Muscle layer of duodenum (tissue), 2 donors: Measurements from ENCODE around the gene SYNRG.

ENCODE experiments used
- H3K27ac ChIP-seq: one replicate; pipeline ENCODE4 v1.7.0; 2013; ENCODE audit warnings: mild to moderate bottlenecking, low read length
- H3K27me3 ChIP-seq: one replicate; pipeline ENCODE4 v1.7.0; 2013; ENCODE audit warnings: low read depth, mild to moderate bottlenecking, control low read depth, low read length
- H3K36me3 ChIP-seq, 2 donors: one replicate each; pipeline ENCODE4 v1.7.0; 2013; ENCODE audit warnings: low read length in 2 of 2, control low read depth in 1 of 2, mild to moderate bottlenecking in 1 of 2; ENCODE audit not compliant: insufficient read depth in 2 of 2, control insufficient read depth in 1 of 2
- H3K4me1 ChIP-seq, 2 donors: one replicate each; pipeline ENCODE4 v1.7.0; 2013; ENCODE audit warnings: low read length in 2 of 2, mild to moderate bottlenecking in 2 of 2, control low read depth in 1 of 2, moderate library complexity in 1 of 2; ENCODE audit not compliant: insufficient read depth in 2 of 2, control insufficient read depth in 1 of 2
- H3K4me3 ChIP-seq, 2 donors: one replicate each; pipeline ENCODE4 v1.7.0; 2013; ENCODE audit warnings: low read length in 2 of 2, low read depth in 1 of 2, mild to moderate bottlenecking in 1 of 2
- H3K9me3 ChIP-seq, 2 donors: one replicate each; pipeline ENCODE4 v1.7.0; 2013; ENCODE audit warnings: low read length in 2 of 2, control low read depth in 1 of 2, mild to moderate bottlenecking in 1 of 2; ENCODE audit not compliant: control insufficient read depth in 1 of 2
- donor health status: healthy.

The SYNRG gene

GRCh38 chr17:37558299-37558698, 50.9 kb downstream of the SYNRG start:
- Histone ChIP-seq H3K27ac (no peak overlapping the region), H3K36me3 (peaks cover 41 to 55% of the 10 kb centered on the region in 2 donors), H3K27me3 (no peaks in the 10 kb centered on the region), H3K4me3 (no peak overlapping the region), H3K9me3 (no peaks in the 10 kb centered on the region), H3K4me1 (no peaks in the 10 kb centered on the region)

GRCh38 chr17:37557482-37557881, 51.7 kb downstream of the SYNRG start:
- Histone ChIP-seq H3K27me3 (no peaks in the 10 kb centered on the region), H3K4me3 (no peak overlapping the region), H3K4me1 (no peaks in the 10 kb centered on the region), H3K27ac (no peak overlapping the region), H3K9me3 (no peaks in the 10 kb centered on the region), H3K36me3 (peaks cover 46 to 60% of the 10 kb centered on the region in 2 donors)

- H3K27ac ChIP-seq = no peak overlapping the region
- no peaks in the 10 kb centered on the region for H3K27me3 ChIP-seq
- H3K36me3 ChIP-seq = peaks cover 38 to 50% of the 10 kb centered on the region in 2 donors
- H3K4me1 ChIP-seq = no peaks in the 10 kb centered on the region
- no peaks in the 10 kb centered on the region for H3K9me3 ChIP-seq
- H3K4me3 ChIP-seq = no peak overlapping the region
Measured at GRCh38 chr17:37555386-37555785, 53.8 kb downstream of the SYNRG start.

GRCh38 chr17:37553401-37553966, 55.7 kb downstream of the SYNRG start:
- Histone ChIP-seq H3K4me3 (no peak overlapping the region), H3K27ac (no peak overlapping the region), H3K36me3 (peaks cover 31 to 33% of the 10 kb centered on the region in 2 donors), H3K9me3 (no peaks in the 10 kb centered on the region), H3K27me3 (no peaks in the 10 kb centered on the region), H3K4me1 (no peaks in the 10 kb centered on the region)

- Histone ChIP-seq H3K36me3 (peaks cover 18 to 20% of the 10 kb centered on the region in 2 donors), H3K27me3 (no peaks in the 10 kb centered on the region), H3K4me1 (peaks cover 0 to 5% of the 10 kb centered on the region in 2 donors), H3K4me3 (no peak overlapping the region), H3K9me3 (no peaks in the 10 kb centered on the region), H3K27ac (no peak overlapping the region)
Measured at GRCh38 chr17:37551788-37552187, 57.4 kb downstream of the SYNRG start.

- Histone ChIP-seq H3K9me3 (no peaks in the 10 kb centered on the region), H3K36me3 (peaks cover 6 to 8% of the 10 kb centered on the region in 2 donors), H3K4me3 (no peak overlapping the region), H3K4me1 (peaks cover 0 to 19% of the 10 kb centered on the region in 2 donors), H3K27ac (no peak overlapping the region), H3K27me3 (no peaks in the 10 kb centered on the region)
Measured at GRCh38 chr17:37547986-37548385, 61.2 kb downstream of the SYNRG start.

DNA sequence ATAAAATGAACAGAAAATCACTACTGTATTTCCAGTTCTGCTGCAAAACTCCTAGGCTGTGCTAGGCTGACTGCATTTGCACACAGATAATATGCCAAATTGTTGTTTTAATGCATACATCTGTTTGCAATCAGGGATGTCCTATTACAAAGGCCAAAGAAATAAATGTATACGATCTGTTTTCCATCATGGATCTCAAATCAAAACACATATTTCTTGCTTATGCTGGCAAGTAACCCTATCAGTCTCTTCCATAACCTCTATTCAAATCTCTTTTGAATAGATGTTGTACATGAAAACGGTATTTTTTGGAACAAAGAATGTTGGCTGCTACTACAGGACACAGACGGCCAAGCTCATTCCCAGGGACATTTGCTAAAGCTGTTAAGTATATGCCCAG, 62.9 kb downstream of the SYNRG start:
- Histone ChIP-seq H3K4me1 (peaks cover 0 to 19% of the 10 kb centered on the region in 2 donors), H3K9me3 (no peaks in the 10 kb centered on the region), H3K4me3 (no peak overlapping the region), H3K27me3 (no peaks in the 10 kb centered on the region), H3K27ac (no peak overlapping the region), H3K36me3 (peaks cover 14 to 16% of the 10 kb centered on the region in 2 donors)

DNA sequence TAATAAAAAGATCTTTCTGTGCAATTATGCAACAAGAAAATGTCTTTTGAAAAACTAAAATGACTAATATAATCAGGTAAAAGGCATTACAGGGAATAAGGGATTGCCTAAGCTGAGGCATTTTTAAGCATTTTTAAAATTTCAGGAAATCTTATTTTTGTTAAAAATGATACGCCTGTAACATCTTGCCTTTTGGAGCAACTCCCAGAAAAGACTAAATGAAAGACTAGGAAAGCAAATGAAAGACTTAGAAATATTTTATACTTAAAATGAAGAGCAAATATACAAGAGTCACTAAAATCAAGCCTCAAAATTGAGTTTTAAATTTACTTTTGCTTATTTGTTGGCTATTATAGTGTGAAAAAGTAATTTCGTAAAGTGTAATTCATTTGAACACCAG, 63.7 kb downstream of the SYNRG start:
- H3K36me3 ChIP-seq = peaks cover 20 to 24% of the 10 kb centered on the region in 2 donors
- H3K27ac ChIP-seq = no peak overlapping the region
- H3K27me3 ChIP-seq = no peaks in the 10 kb centered on the region
- no peaks in the 10 kb centered on the region for H3K9me3 ChIP-seq
- H3K4me3 ChIP-seq = no peak overlapping the region
- H3K4me1 ChIP-seq = peaks cover 0 to 19% of the 10 kb centered on the region in 2 donors

GRCh38 chr17:37543637-37544052, 65.6 kb downstream of the SYNRG start:
- no peak overlapping the region for H3K4me3 ChIP-seq

GRCh38 chr17:37541880-37542660, 67.1 kb downstream of the SYNRG start:
- Histone ChIP-seq H3K4me3 (no peak overlapping the region), H3K36me3 (peaks cover 49 to 58% of the 10 kb centered on the region in 2 donors), H3K27ac (no peak overlapping the region), H3K27me3 (no peaks in the 10 kb centered on the region), H3K4me1 (peaks cover 0 to 14% of the 10 kb centered on the region in 2 donors), H3K9me3 (no peaks in the 10 kb centered on the region)

More at GRCh38 chr17:37543637-37544052, 65.6 kb downstream of the SYNRG start:
- Histone ChIP-seq H3K27ac (no peak overlapping the region), H3K27me3 (no peaks in the 10 kb centered on the region), H3K9me3 (no peaks in the 10 kb centered on the region), H3K4me1 (peaks cover 0 to 19% of the 10 kb centered on the region in 2 donors), H3K36me3 (peaks cover 36 to 43% of the 10 kb centered on the region in 2 donors)

- no peaks in the 10 kb centered on the region for H3K9me3 ChIP-seq
- H3K36me3 ChIP-seq = peaks cover 70 to 78% of the 10 kb centered on the region in 2 donors
- H3K27me3 ChIP-seq = no peaks in the 10 kb centered on the region
- no peak overlapping the region for H3K27ac ChIP-seq
- no peaks in the 10 kb centered on the region for H3K4me1 ChIP-seq
- no peak overlapping the region for H3K4me3 ChIP-seq
Measured at GRCh38 chr17:37538981-37539659, 70.1 kb downstream of the SYNRG start.
